ENCODE measurements around the gene LRRC4. TPM values are rescaled to one million over a fixed set of nuclear protein-coding genes. Genes with fewer than 3 reads are reported as not detected.
A peak's percentile ranks its signal among the peaks of the same experiment; 100 is the strongest.

Gene LRRC4
- total and polyA plus RNA-seq, 12 donors, result 0.75 to 7.3 (median 3.1) TPM

GRCh38 chr7:128045158-128045557 is 13.9 kb upstream of the LRRC4 start:
- H3K27me3 ChIP-seq, result no peaks in the 10 kb centered on the region
- ATAC-seq (no peak), DNase-seq (no peak)
- H3K9me3 ChIP-seq, result no peaks in the 10 kb centered on the region
- H3K4me3 ChIP-seq, result no peak overlapping the region
- H3K4me1 ChIP-seq, result peaks cover 0 to 15% (median 0%) of the 10 kb centered on the region in 9 donors
- TF ChIP-seq CTCF (IDR thresholded peaks at IDR 0.05), result no peak
- H3K36me3 ChIP-seq, result peaks cover 0 to 11% (median 0%) of the 10 kb centered on the region in 9 donors
- intact Hi-C loops (cut with DNase I), result loop anchor here in 2 of 10 donors (5.0 to 10.0 kb wide), 2 partner anchors 37 to 160 kb away; no protein-coding TSS in a partner anchor
- WGBS, 2 donors, result 89 to 92% methylated on average over 1 of the region's 1 CpG
- H3K27ac ChIP-seq, result no peak overlapping the region

- peaks cover 0 to 11% (median 0%) of the 10 kb centered on the region in 9 donors for H3K36me3 ChIP-seq
- WGBS, 2 donors, result 42 to 64% methylated on average over 5 of the region's 5 CpGs
- no peaks in the 10 kb centered on the region for H3K27me3 ChIP-seq
- no peak for TF ChIP-seq CTCF (IDR thresholded peaks at IDR 0.05)
- no peak overlapping the region for H3K4me3 ChIP-seq
- no peaks in the 10 kb centered on the region for H3K9me3 ChIP-seq
- intact Hi-C loops (cut with DNase I), result loop anchor here in 1 of 10 donors (10.0 kb wide), 1 partner anchor 161 kb away; no protein-coding TSS in a partner anchor
- DNase-seq, result no peak
- peak in 1 of 8 donors; percentile 27 for ATAC-seq
- peaks cover 0 to 15% (median 0%) of the 10 kb centered on the region in 9 donors for H3K4me1 ChIP-seq
- no peak overlapping the region for H3K27ac ChIP-seq
These were observed 12.8 kb upstream of the LRRC4 start for GRCh38 chr7:128044064-128044463.

- no peak for TF ChIP-seq CTCF (IDR thresholded peaks at IDR 0.05)
- no peaks in the 10 kb centered on the region for H3K27me3 ChIP-seq
- peaks cover 0 to 11% (median 0%) of the 10 kb centered on the region in 9 donors for H3K36me3 ChIP-seq
- 83 to 90% methylated on average over 2 of the region's 2 CpGs for WGBS, 2 donors
- peaks cover 0 to 15% (median 0%) of the 10 kb centered on the region in 9 donors for H3K4me1 ChIP-seq
- H3K4me3 ChIP-seq, result no peak overlapping the region
- DNase-seq (no peak), ATAC-seq (no peak)
- intact Hi-C loops (cut with DNase I), result loop anchor here in 1 of 10 donors (10.0 kb wide), 1 partner anchor 163 kb away; no protein-coding TSS in a partner anchor
- no peaks in the 10 kb centered on the region for H3K9me3 ChIP-seq
- no peak overlapping the region for H3K27ac ChIP-seq
These were observed 10.8 kb upstream of the LRRC4 start for GRCh38 chr7:128042012-128042411.

- H3K9me3 ChIP-seq, result no peaks in the 10 kb centered on the region
- ATAC-seq (no peak), DNase-seq (no peak)
- TF ChIP-seq CTCF (IDR thresholded peaks at IDR 0.05), result no peak
- no peaks in the 10 kb centered on the region for H3K27me3 ChIP-seq
- intact Hi-C loops (cut with DNase I), result loop anchor here in 1 of 10 donors (10.0 kb wide), 1 partner anchor 164 kb away; no protein-coding TSS in a partner anchor
- peaks cover 0 to 11% (median 0%) of the 10 kb centered on the region in 9 donors for H3K36me3 ChIP-seq
- 71 to 91% methylated on average over 7 of the region's 7 CpGs for WGBS, 2 donors
- no peak overlapping the region for H3K27ac ChIP-seq
- H3K4me3 ChIP-seq, result no peak overlapping the region
- peaks cover 0 to 15% (median 0%) of the 10 kb centered on the region in 9 donors for H3K4me1 ChIP-seq
These were observed 10.0 kb upstream of the LRRC4 start for GRCh38 chr7:128041203-128041602.
